ENCODE data around the gene ZMYND15. TPM values are rescaled to one million over a fixed set of nuclear protein-coding genes. Genes with fewer than 3 reads are reported as not detected.

Gene ZMYND15
- total and polyA plus RNA-seq, 2 of the 13 experiments (the other 11 are each of a cell fraction or from before 2014, with no cell fraction given): 0.24 to 2.7 TPM

DNA sequence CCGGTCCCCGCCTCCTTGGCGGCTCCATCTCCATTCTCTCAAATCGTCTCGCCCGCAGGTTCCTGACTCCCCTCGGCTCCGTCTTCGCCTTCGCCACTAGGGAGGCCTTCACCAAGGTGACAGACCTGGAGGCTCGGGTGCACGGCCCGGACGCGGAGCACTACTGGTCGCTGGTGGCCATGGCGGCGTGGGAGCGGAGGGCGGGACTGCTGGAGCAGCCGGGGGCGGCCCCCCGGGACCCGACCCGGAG, 50.0 kb downstream of the ZMYND15 start (continued):
- TF ChIP-seq MED13 (CRISPR knock-in tag; IDR thresholded peaks at IDR 0.05): 0 out of 2 replicates have a peak, but pooled peaks have one; percentile 78
- TF ChIP-seq ZSCAN12 (CRISPR knock-in tag; IDR thresholded peaks at IDR 0.05): no peak
- no peak for TF ChIP-seq ZSCAN21 (CRISPR knock-in tag; IDR thresholded peaks at IDR 0.05; ENCODE audit: borderline replicate concordance)
- no peak for TF ChIP-seq IRF2 (CRISPR knock-in tag; IDR thresholded peaks at IDR 0.05)
- no peak for TF ChIP-seq CREB1 (IDR thresholded peaks at IDR 0.05)
- no peak for TF ChIP-seq CREB1 (CRISPR knock-in tag; IDR thresholded peaks at IDR 0.05)
- TF ChIP-seq SP5 (CRISPR knock-in tag; IDR thresholded peaks at IDR 0.05; ENCODE audit: borderline replicate concordance, low read depth): no peak
- TF ChIP-seq NONO (IDR thresholded peaks at IDR 0.05): no peak
- TF ChIP-seq NONO (CRISPR knock-in tag; conservative IDR thresholded peaks at IDR 0.05): no peak
- peak; percentile 93 for TF ChIP-seq AGO2 (optimal IDR thresholded peaks at IDR 0.05; ENCODE audit: low read depth, low read length)
- TF ChIP-seq, protein P1, sequence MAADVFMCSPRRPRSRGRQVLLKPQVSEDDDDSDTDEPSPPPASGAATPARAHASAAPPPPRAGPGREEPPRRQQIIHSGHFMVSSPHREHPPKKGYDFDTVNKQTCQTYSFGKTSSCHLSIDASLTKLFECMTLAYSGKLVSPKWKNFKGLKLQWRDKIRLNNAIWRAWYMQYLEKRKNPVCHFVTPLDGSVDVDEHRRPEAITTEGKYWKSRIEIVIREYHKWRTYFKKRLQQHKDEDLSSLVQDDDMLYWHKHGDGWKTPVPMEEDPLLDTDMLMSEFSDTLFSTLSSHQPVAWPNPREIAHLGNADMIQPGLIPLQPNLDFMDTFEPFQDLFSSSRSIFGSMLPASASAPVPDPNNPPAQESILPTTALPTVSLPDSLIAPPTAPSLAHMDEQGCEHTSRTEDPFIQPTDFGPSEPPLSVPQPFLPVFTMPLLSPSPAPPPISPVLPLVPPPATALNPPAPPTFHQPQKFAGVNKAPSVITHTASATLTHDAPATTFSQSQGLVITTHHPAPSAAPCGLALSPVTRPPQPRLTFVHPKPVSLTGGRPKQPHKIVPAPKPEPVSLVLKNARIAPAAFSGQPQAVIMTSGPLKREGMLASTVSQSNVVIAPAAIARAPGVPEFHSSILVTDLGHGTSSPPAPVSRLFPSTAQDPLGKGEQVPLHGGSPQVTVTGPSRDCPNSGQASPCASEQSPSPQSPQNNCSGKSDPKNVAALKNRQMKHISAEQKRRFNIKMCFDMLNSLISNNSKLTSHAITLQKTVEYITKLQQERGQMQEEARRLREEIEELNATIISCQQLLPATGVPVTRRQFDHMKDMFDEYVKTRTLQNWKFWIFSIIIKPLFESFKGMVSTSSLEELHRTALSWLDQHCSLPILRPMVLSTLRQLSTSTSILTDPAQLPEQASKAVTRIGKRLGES (CRISPR knock-in tag; IDR thresholded peaks at IDR 0.05; ENCODE audit: borderline replicate concordance): no peak
- TF ChIP-seq GMEB2 (CRISPR knock-in tag; IDR thresholded peaks at IDR 0.05; ENCODE audit: low read depth): no peak
- TF ChIP-seq ZNF253 (CRISPR knock-in tag; IDR thresholded peaks at IDR 0.05; ENCODE audit: borderline replicate concordance): no peak
- 0 out of 2 replicates have a peak, but pooled peaks have one; percentile 25 for TF ChIP-seq AFF4 (CRISPR knock-in tag; IDR thresholded peaks at IDR 0.05)
- TF ChIP-seq HOXD1 (CRISPR knock-in tag; IDR thresholded peaks at IDR 0.05): 0 out of 2 replicates have a peak, but pooled peaks have one; percentile 41
- TF ChIP-seq TOE1 (CRISPR knock-in tag; IDR thresholded peaks at IDR 0.05): no peak
- TF ChIP-seq SATB2 (CRISPR knock-in tag; IDR thresholded peaks at IDR 0.05): no peak
- no peak for TF ChIP-seq HES4 (CRISPR knock-in tag; IDR thresholded peaks at IDR 0.05; ENCODE audit: borderline replicate concordance)
- no peak for TF ChIP-seq CHD4 (IDR thresholded peaks at IDR 0.05; ENCODE audit: borderline replicate concordance, low read length)
- TF ChIP-seq ZNF33A (CRISPR knock-in tag; IDR thresholded peaks at IDR 0.05; ENCODE audit: borderline replicate concordance): no peak
- TF ChIP-seq ZNF441 (CRISPR knock-in tag; IDR thresholded peaks at IDR 0.05; ENCODE audit: borderline replicate concordance): no peak; the same call in 1 of the 2 replicates
- TF ChIP-seq, protein P2, sequence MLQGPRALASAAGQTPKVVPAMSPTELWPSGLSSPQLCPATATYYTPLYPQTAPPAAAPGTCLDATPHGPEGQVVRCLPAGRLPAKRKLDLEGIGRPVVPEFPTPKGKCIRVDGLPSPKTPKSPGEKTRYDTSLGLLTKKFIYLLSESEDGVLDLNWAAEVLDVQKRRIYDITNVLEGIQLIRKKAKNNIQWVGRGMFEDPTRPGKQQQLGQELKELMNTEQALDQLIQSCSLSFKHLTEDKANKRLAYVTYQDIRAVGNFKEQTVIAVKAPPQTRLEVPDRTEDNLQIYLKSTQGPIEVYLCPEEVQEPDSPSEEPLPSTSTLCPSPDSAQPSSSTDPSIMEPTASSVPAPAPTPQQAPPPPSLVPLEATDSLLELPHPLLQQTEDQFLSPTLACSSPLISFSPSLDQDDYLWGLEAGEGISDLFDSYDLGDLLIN (CRISPR knock-in tag; IDR thresholded peaks at IDR 0.05; ENCODE audit: borderline replicate concordance): no peak
